PC-3 (cell line): ENCODE results near the gene HNRNPC. TPM values are rescaled to one million over a fixed set of nuclear protein-coding genes. Genes with fewer than 3 reads are reported as not detected.

Experiments
- ATAC-seq: fragments of 200-7000 bp; cut with Tn5 transposase; 2 replicates; pipeline ENCODE4 v1.9.1; 2020; ENCODE audit warnings: mild to moderate bottlenecking, moderate library complexity
- BruUV-seq: library from RNA; stranded (reverse); fragments of 400-500 nt; replicated peaks from 2 replicates; lab custom pipeline; 2021; lab: Mats Ljungman, UMichigan
- CTCF ChIA-PET: fragments of 300-600 bp; sonication (Branson Sonifier 250); formaldehyde crosslinking; loops from one replicate; lab custom pipeline; 2022; ENCODE audit warnings: antibody characterized with exemption; lab: Charles Lee
- POLR2A ChIA-PET: fragments of 300-600 bp; sonication (Branson Sonifier 250); formaldehyde crosslinking; loops from one replicate; lab custom pipeline; 2022; ENCODE audit warnings: antibody characterized with exemption; ENCODE audit not compliant: unreplicated experiment; lab: Charles Lee
- DNase-seq: peaks from one replicate; pipeline ENCODE4 v3.0.0-alpha.2; 2015
- H2AFZ ChIP-seq: fragments of 300-600 bp; sonication (generic); 2 replicates; pipeline ENCODE4 v1.6.0; 2016; ENCODE audit warnings: antibody characterized with exemption, low read length
- H3F3A ChIP-seq: fragments of 300-600 bp; sonication (generic); one replicate; pipeline ENCODE4 v1.6.0; 2017; ENCODE audit warnings: antibody characterized with exemption, low read length, control low read depth, mild to moderate bottlenecking; ENCODE audit not compliant: unreplicated experiment
- H3K27ac ChIP-seq: fragments of 300-600 bp; sonication (generic); 2 replicates; pipeline ENCODE4 v1.5.1; 2016; ENCODE audit warnings: mild to moderate bottlenecking, low read length
- H3K27me3 ChIP-seq: fragments of 300-600 bp; sonication (generic); 2 replicates; pipeline ENCODE4 v1.6.1; 2016; ENCODE audit warnings: low read length, mixed read lengths
- H3K36me3 ChIP-seq: fragments of 300-600 bp; sonication (generic); 2 replicates; pipeline ENCODE4 v1.6.1; 2016; ENCODE audit warnings: low read depth, mixed run types, low read length, mixed read lengths
- H3K4me1 ChIP-seq: fragments of 300-600 bp; sonication (generic); 2 replicates; pipeline ENCODE4 v1.5.1; 2016; ENCODE audit warnings: low read length; ENCODE audit not compliant: insufficient read depth
- H3K4me2 ChIP-seq: fragments of 300-600 bp; sonication (generic); 2 replicates; pipeline ENCODE4 v1.6.0; 2016; ENCODE audit warnings: low read length
- H3K4me3 ChIP-seq: fragments of 300-600 bp; sonication (generic); 2 replicates; pipeline ENCODE4 v1.5.1; 2016; ENCODE audit warnings: mild to moderate bottlenecking, low read length, mixed read lengths
- H3K79me2 ChIP-seq: fragments of 300-600 bp; sonication (generic); 2 replicates; pipeline ENCODE4 v1.6.1; 2017; ENCODE audit warnings: low read length, mixed read lengths
- H3K9ac ChIP-seq: fragments of 300-600 bp; sonication (generic); 2 replicates; pipeline ENCODE4 v1.6.0; 2016; ENCODE audit warnings: mild to moderate bottlenecking, low read length
- H3K9me2 ChIP-seq: fragments of 300-600 bp; sonication (generic); replicated peaks from 2 replicates; pipeline ENCODE4 v1.6.1; 2016; ENCODE audit warnings: mixed run types, low read length, mixed read lengths
- H3K9me3 ChIP-seq: fragments of 300-600 bp; sonication (generic); 2 replicates; pipeline ENCODE4 v1.6.1; 2016; ENCODE audit warnings: low read length, mixed read lengths
- H4K20me1 ChIP-seq: fragments of 300-600 bp; sonication (generic); 2 replicates; pipeline ENCODE4 v1.6.1; 2016; ENCODE audit warnings: low read length, mixed read lengths
- CTCF ChIP-seq: fragments of 300-600 bp; sonication (generic); conservative IDR thresholded peaks from 2 replicates; pipeline ENCODE4 v1.5.1; 2017; ENCODE audit warnings: antibody characterized with exemption, low read depth, mild to moderate bottlenecking, low read length
- EZH2 ChIP-seq: fragments of 300-600 bp; sonication (generic); IDR thresholded peaks from one replicate; pipeline ENCODE4 v1.6.1; 2017; ENCODE audit warnings: antibody characterized with exemption, mild to moderate bottlenecking, low read length; ENCODE audit not compliant: unreplicated experiment
- EZH2phosphoT487 ChIP-seq: fragments of 300-600 bp; sonication (generic); IDR thresholded peaks from 2 replicates; pipeline ENCODE4 v1.6.1; 2018; ENCODE audit warnings: mild to moderate bottlenecking, antibody characterized with exemption, low read length, borderline replicate concordance
- intact Hi-C: fragments of 100-400 bp; cut with micrococcal nuclease; formaldehyde crosslinking; loops from 2 replicates; pipeline ENCODE4 v1.9.0; 2023
- total RNA-seq: library from RNA; depleted of rRNA; stranded (reverse); fragments of >200 nt; gene quantifications from 2 replicates; pipeline ENCODE4 v1.2.3, GENCODE V29; 2014

HNRNPC gene
- total RNA-seq, 1 experiment from 2014 or later = 682 TPM

GRCh38 chr14:21219561-21220111 is 49.6 kb downstream of the HNRNPC start:
- no peak overlapping the region for H3K4me3 ChIP-seq
- DNase-seq (no peak), ATAC-seq (no peak)
- H3K27ac ChIP-seq = no peak overlapping the region
- H3K4me2 ChIP-seq = peak overlapping the region; percentile 4; the same call in 1 of the 2 replicates
- no peaks in the 10 kb centered on the region for H3K9me3 ChIP-seq
- ChIA-PET CTCF (no interaction called here), POLR2A (no interaction called here)
- H3K4me1 ChIP-seq = peaks cover 34% of the 10 kb centered on the region
- no peaks in the 10 kb centered on the region for H3K27me3 ChIP-seq
- peaks cover 100% of the 10 kb centered on the region for H3K79me2 ChIP-seq
- peaks cover 4% of the 10 kb centered on the region for H3F3A ChIP-seq
- peaks cover 83% of the 10 kb centered on the region for H3K36me3 ChIP-seq
- H2AFZ ChIP-seq = no peak overlapping the region
- H3K9ac ChIP-seq = no peak overlapping the region
- TF ChIP-seq CTCF (no peak), EZH2 (no peak)
- intact Hi-C loops = no loop called here
- no peaks in the 10 kb centered on the region for H3K9me2 ChIP-seq
- H4K20me1 ChIP-seq = peaks cover 93% of the 10 kb centered on the region
- TSS peak; percentile 3 for BruUV-seq

GRCh38 chr14:21219120-21219519 is 50.1 kb downstream of the HNRNPC start:
- no peak overlapping the region for H2AFZ ChIP-seq
- DNase-seq = no peak
- H3K79me2 ChIP-seq = peaks cover 100% of the 10 kb centered on the region
- peaks cover 34% of the 10 kb centered on the region for H3K4me1 ChIP-seq
- ChIA-PET POLR2A (no interaction called here), CTCF (no interaction called here)
- no peak overlapping the region for H3K4me3 ChIP-seq
- ATAC-seq = no peak
- no peaks in the 10 kb centered on the region for H3K9me3 ChIP-seq
- peaks cover 83% of the 10 kb centered on the region for H3K36me3 ChIP-seq
- peaks cover 93% of the 10 kb centered on the region for H4K20me1 ChIP-seq
- H3F3A ChIP-seq = peaks cover 4% of the 10 kb centered on the region
- BruUV-seq = no TSS peak
- intact Hi-C loops = no loop called here
- no peaks in the 10 kb centered on the region for H3K9me2 ChIP-seq
- H3K27ac ChIP-seq = no peak overlapping the region; the same call in 1 of the 2 replicates
- no peak for TF ChIP-seq EZH2
- no peak for TF ChIP-seq CTCF
- peak overlapping the region; percentile 4; the same call in 1 of the 2 replicates for H3K4me2 ChIP-seq
- no peak overlapping the region for H3K9ac ChIP-seq
- no peaks in the 10 kb centered on the region for H3K27me3 ChIP-seq

- Histone ChIP-seq H3K79me2 (peaks cover 90% of the 10 kb centered on the region), H3K4me1 (peaks cover 32% of the 10 kb centered on the region), H3K27me3 (no peaks in the 10 kb centered on the region), H3F3A (peaks cover 4% of the 10 kb centered on the region), H4K20me1 (peaks cover 94% of the 10 kb centered on the region), H3K4me3 (no peak overlapping the region), H3K27ac (no peak overlapping the region), H3K4me2 (no peak overlapping the region), H3K9ac (no peak overlapping the region), H2AFZ (no peak overlapping the region), H3K9me3 (no peaks in the 10 kb centered on the region), H3K9me2 (no peaks in the 10 kb centered on the region), H3K36me3 (peaks cover 86% of the 10 kb centered on the region)
- ATAC-seq = no peak
- no TSS peak for BruUV-seq
- CTCF ChIA-PET = interaction anchor here (0.6 kb wide), 1 partner anchor 358 kb away, joined by 4 read pairs; no protein-coding TSS in a partner anchor
- TF ChIP-seq EZH2 (no peak), CTCF (no peak), EZH2phosphoT487 (no peak)
- POLR2A ChIA-PET = no interaction called here
- intact Hi-C loops = no loop called here
- DNase-seq = no peak
Measured at GRCh38 chr14:21215879-21216251, 53.4 kb downstream of the HNRNPC start.
